ENCODE results near the gene USP24.
A peak's percentile ranks its signal among the peaks of the same experiment; 100 is the strongest.

The USP24 gene

GRCh38 chr1:55169126-55169525 is 46.0 kb downstream of the USP24 start:
- no peak overlapping the region for H3K4me3 ChIP-seq (ENCODE audit: low read length)
- no peak for DNase-seq (ENCODE audit: low read depth)
- TF ChIP-seq CTCF (IDR thresholded peaks at IDR 0.05; ENCODE audit: insufficient read depth, low read depth, low read length, missing control alignments), result no peak

GRCh38 chr1:55168353-55168752 is 46.8 kb downstream of the USP24 start:
- DNase-seq (ENCODE audit: low read depth), result no peak
- H3K4me3 ChIP-seq (ENCODE audit: low read length), result no peak overlapping the region
- no peak for TF ChIP-seq CTCF (IDR thresholded peaks at IDR 0.05; ENCODE audit: insufficient read depth, low read depth, low read length, missing control alignments)

- DNase-seq (ENCODE audit: low read depth), result no peak
- H3K4me3 ChIP-seq (ENCODE audit: low read length), result no peak overlapping the region
- no peak for TF ChIP-seq CTCF (IDR thresholded peaks at IDR 0.05; ENCODE audit: insufficient read depth, low read depth, low read length, missing control alignments)
Observed at GRCh38 chr1:55167224-55167871, 47.8 kb downstream of the USP24 start.

GRCh38 chr1:55164906-55165305 is 50.3 kb downstream of the USP24 start:
- H3K4me3 ChIP-seq (ENCODE audit: low read length), result no peak overlapping the region
- TF ChIP-seq CTCF (IDR thresholded peaks at IDR 0.05; ENCODE audit: insufficient read depth, low read depth, low read length, missing control alignments), result no peak
- peak; percentile 10 for DNase-seq (ENCODE audit: low read depth)

- DNase-seq (ENCODE audit: low read depth), result no peak
- no peak for TF ChIP-seq CTCF (IDR thresholded peaks at IDR 0.05; ENCODE audit: insufficient read depth, low read depth, low read length, missing control alignments)
- no peak overlapping the region for H3K4me3 ChIP-seq (ENCODE audit: low read length)
Observed at GRCh38 chr1:55159571-55159970, 55.6 kb downstream of the USP24 start.

GRCh38 chr1:55156608-55157007 is 58.6 kb downstream of the USP24 start:
- TF ChIP-seq CTCF (IDR thresholded peaks at IDR 0.05; ENCODE audit: insufficient read depth, low read depth, low read length, missing control alignments), result no peak
- no peak overlapping the region for H3K4me3 ChIP-seq (ENCODE audit: low read length)
- DNase-seq (ENCODE audit: low read depth), result no peak

GRCh38 chr1:55156093-55156492 is 59.1 kb downstream of the USP24 start:
- TF ChIP-seq CTCF (IDR thresholded peaks at IDR 0.05; ENCODE audit: insufficient read depth, low read depth, low read length, missing control alignments), result no peak
- H3K4me3 ChIP-seq (ENCODE audit: low read length), result no peak overlapping the region
- no peak for DNase-seq (ENCODE audit: low read depth)

Measured in epithelial cell of esophagus (primary cell).